Esophagus (tissue), 2 donors: ENCODE measurements around the gene KIF9. TPM values are rescaled to one million over a fixed set of nuclear protein-coding genes. Genes with fewer than 3 reads are reported as not detected.
"Not testable (repeated sequence)": the region's sequence is repeated elsewhere in the genome, so short reads cannot be mapped to it uniquely, and the experiment has no call there.

Experiments used
- H3K27ac ChIP-seq, 2 donors: one replicate each; pipeline ENCODE4 v1.5.1; 2013; ENCODE audit warnings: low read depth in 2 of 2, mild to moderate bottlenecking in 2 of 2, inconsistent platforms in 1 of 2, low read length in 1 of 2, moderate library complexity in 1 of 2
- H3K27me3 ChIP-seq, 2 donors: one replicate each; pipeline ENCODE4 v1.6.1; 2013; ENCODE audit warnings: low read length in 2 of 2, control low read depth in 1 of 2, mild to moderate bottlenecking in 1 of 2; ENCODE audit not compliant: insufficient read depth in 2 of 2, control insufficient read depth in 1 of 2
- H3K36me3 ChIP-seq, 2 donors: one replicate each; pipeline ENCODE4 v1.6.1; 2013; ENCODE audit warnings: low read length in 1 of 2; ENCODE audit not compliant: control insufficient read depth in 2 of 2, insufficient read depth in 2 of 2
- H3K4me1 ChIP-seq, 2 donors: one replicate each; pipeline ENCODE4 v1.6.1; 2013; ENCODE audit warnings: low read length in 1 of 2; ENCODE audit not compliant: control insufficient read depth in 2 of 2, insufficient read depth in 2 of 2
- H3K4me3 ChIP-seq, 2 donors: one replicate each; pipeline ENCODE4 v1.5.1; 2013; ENCODE audit warnings: low read length in 2 of 2, mild to moderate bottlenecking in 2 of 2, low read depth in 1 of 2, moderate library complexity in 1 of 2
- H3K9me3 ChIP-seq, 2 donors: one replicate each; pipeline ENCODE4 v1.6.1; 2013; ENCODE audit warnings: mild to moderate bottlenecking in 2 of 2, low read depth in 1 of 2, low read length in 1 of 2, moderate library complexity in 1 of 2; ENCODE audit not compliant: control insufficient read depth in 2 of 2, insufficient read depth in 1 of 2
- WGBS, 2 donors: extraction: QIAGEN DNeasy Blood & Tissue Kit; methylation state at CpG; one replicate each; pipeline ENCODE4 v1.1.7; 2013; 5-methylcytosine and 5-hydroxymethylcytosine counted together
- polyA plus RNA-seq, 2 donors: library from polyadenylated mRNA; stranded (reverse); fragments of 200-250 nt; gene quantifications; one replicate each; pipeline ENCODE4 v1.2.3, GENCODE V29; 2013
- donor health status: healthy with polysubstance abuse.
- donor health status: Bipolar disorder and iron deficiency.

Gene KIF9
- polyA plus RNA-seq, 2 donors, result 3.5 to 6.6 TPM

DNA sequence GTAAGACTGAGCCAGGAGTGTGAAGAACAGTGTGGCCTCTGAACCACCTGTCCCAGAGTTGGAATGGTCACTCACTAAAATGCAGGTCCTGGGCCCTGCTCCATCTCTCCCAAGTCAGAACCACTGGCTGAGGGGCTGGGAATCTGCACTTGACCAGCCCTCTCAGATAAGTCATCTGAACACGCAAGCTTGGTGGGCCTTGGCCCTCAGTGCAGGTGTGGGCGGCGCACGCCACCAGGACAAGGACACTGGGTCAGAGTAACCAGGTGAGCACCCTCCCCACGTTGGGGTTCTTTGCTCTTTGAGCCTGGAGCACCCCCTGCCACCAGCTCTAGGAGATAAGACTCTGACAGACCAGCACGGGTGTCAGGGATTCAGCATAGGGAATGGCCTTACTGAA lies 42.7 kb downstream of the KIF9 start:
- Histone ChIP-seq H3K4me3 (no peak overlapping the region), H3K27ac (no peak overlapping the region), H3K4me1 (no peaks in the 10 kb centered on the region), H3K27me3 (no peaks in the 10 kb centered on the region), H3K9me3 (no peaks in the 10 kb centered on the region), H3K36me3 (no peaks in the 10 kb centered on the region)
- 89 to 91% methylated on average over 6 of the region's 6 CpGs for WGBS, 2 donors

GRCh38 chr3:47238017-47238416 lies 44.6 kb downstream of the KIF9 start:
- H3K27ac ChIP-seq, result no peak overlapping the region
- 92 to 96% methylated on average over 3 of the region's 3 CpGs for WGBS, 2 donors
- no peak overlapping the region for H3K4me3 ChIP-seq

DNA sequence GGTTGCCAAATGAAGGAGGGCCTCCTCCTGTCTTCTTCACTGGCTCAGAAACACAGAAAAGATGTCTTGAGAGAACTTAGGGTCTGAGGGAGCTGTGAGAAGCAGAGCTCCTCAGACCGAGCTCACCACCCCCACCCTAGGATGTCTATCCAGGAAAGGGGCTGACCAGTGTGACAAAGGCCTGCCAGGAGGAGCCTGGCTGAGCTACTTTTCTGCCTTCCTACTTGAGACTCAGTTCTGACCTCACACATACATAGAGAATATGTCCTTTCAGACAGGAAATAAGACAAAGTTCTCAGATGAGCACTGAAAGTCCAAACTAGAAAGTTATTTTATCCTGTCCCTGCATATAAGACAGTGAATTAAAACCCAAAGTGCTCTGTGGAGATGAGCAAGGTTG lies 54.5 kb downstream of the KIF9 start:
- no peak overlapping the region for H3K27ac ChIP-seq
- H3K9me3 ChIP-seq, result no peaks in the 10 kb centered on the region
- H3K27me3 ChIP-seq, result no peaks in the 10 kb centered on the region
- H3K36me3 ChIP-seq, result no peaks in the 10 kb centered on the region
- H3K4me3 ChIP-seq, result no peak overlapping the region
- no peaks in the 10 kb centered on the region for H3K4me1 ChIP-seq
- WGBS, 2 donors, result 62 to 79% methylated on average over 1 of the region's 1 CpG

More at GRCh38 chr3:47238017-47238416, 44.6 kb downstream of the KIF9 start:
- no peaks in the 10 kb centered on the region for H3K4me1 ChIP-seq
- H3K36me3 ChIP-seq, result no peaks in the 10 kb centered on the region
- no peaks in the 10 kb centered on the region for H3K9me3 ChIP-seq
- H3K27me3 ChIP-seq, result no peaks in the 10 kb centered on the region

- H3K4me3 ChIP-seq, result no peak overlapping the region
- no peaks in the 10 kb centered on the region for H3K36me3 ChIP-seq
- no peaks in the 10 kb centered on the region for H3K9me3 ChIP-seq
- WGBS, 2 donors, result 74 to 79% methylated on average over 7 of the region's 7 CpGs
- H3K27me3 ChIP-seq, result no peaks in the 10 kb centered on the region
- H3K27ac ChIP-seq, result no peak overlapping the region
- H3K4me1 ChIP-seq, result no peaks in the 10 kb centered on the region
Measured at GRCh38 chr3:47227678-47228077, 54.9 kb downstream of the KIF9 start.

- no peak overlapping the region for H3K27ac ChIP-seq
- H3K9me3 ChIP-seq, result no peaks in the 10 kb centered on the region
- no peaks in the 10 kb centered on the region for H3K4me1 ChIP-seq
- WGBS, 2 donors, result 80 to 86% methylated on average over 5 of the region's 5 CpGs
- no peak overlapping the region for H3K4me3 ChIP-seq
- H3K36me3 ChIP-seq, result no peaks in the 10 kb centered on the region
- H3K27me3 ChIP-seq, result no peaks in the 10 kb centered on the region
Measured at GRCh38 chr3:47225310-47225906, 57.2 kb downstream of the KIF9 start.

- H3K36me3 ChIP-seq, result no peaks in the 10 kb centered on the region
- WGBS, 2 donors, result 69 to 74% methylated on average over 3 of the region's 3 CpGs
- H3K9me3 ChIP-seq, result no peaks in the 10 kb centered on the region
- no peaks in the 10 kb centered on the region for H3K4me1 ChIP-seq
- no peaks in the 10 kb centered on the region for H3K27me3 ChIP-seq
- no peak overlapping the region for H3K4me3 ChIP-seq
- H3K27ac ChIP-seq, result no peak overlapping the region
Measured at GRCh38 chr3:47223755-47224154, 58.8 kb downstream of the KIF9 start.

DNA sequence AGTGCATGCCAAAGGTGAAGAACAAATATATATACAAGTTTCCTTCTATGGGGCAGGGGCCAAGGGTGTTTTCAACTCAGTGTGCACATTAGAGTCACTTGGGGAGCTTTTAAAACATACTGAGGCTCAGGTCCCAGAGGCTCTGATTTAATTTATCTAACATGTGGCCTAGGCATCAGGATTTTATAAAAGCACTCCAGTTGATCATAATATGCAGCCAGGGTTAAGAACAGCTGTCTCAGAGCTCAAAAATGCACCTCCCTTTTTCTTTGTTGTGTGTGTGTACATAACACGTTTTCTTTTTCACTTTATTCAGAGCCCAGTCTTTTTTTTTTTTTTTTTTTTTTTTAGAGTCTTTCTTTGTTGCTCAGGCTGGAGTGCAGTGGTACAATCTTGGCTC lies 60.8 kb downstream of the KIF9 start:
- Histone ChIP-seq H3K36me3 (no peaks in the 10 kb centered on the region), H3K9me3 (no peaks in the 10 kb centered on the region), H3K4me1 (no peaks in the 10 kb centered on the region), H3K27me3 (no peaks in the 10 kb centered on the region), H3K4me3 (no peak overlapping the region), H3K27ac (no peak overlapping the region)
- WGBS, 2 donors, result 8 to 18% methylated on average over 1 of the region's 1 CpG

DNA sequence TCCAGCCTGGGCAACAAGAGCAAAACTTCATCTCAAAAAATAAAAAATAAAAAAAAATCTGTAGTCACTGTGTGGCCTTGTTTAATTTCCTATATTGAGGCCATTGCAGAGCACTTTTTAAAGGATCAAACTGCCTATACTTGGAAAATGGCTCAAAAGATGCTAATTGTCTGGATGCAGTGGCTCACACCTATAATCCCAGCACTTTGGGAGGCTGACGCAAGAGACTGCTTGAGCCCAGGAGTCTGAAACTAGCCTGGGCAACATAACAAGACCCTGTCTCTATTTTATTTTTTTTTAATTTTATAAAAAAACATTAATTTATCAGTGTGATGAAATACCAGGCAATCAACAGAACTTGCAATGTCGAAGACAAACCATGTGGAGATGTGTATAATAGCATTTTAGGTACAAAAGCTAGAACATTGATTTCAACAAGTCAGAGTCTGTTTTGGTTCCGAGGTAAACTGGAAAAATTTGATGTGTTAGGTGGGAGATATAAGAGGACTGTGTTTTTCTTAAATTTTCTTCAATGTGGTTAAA lies 71.7 kb downstream of the KIF9 start:
- Histone ChIP-seq H3K36me3 (no peaks in the 10 kb centered on the region), H3K9me3 (no peaks in the 10 kb centered on the region), H3K27me3 (no peaks in the 10 kb centered on the region), H3K4me3 (no peak overlapping the region), H3K27ac (no peak overlapping the region), H3K4me1 (no peaks in the 10 kb centered on the region)
- 93 to 94% methylated on average over 3 of the region's 3 CpGs for WGBS, 2 donors

GRCh38 chr3:47206022-47206421 lies 76.6 kb downstream of the KIF9 start:
- H3K4me1 ChIP-seq, H3K27ac ChIP-seq, H3K9me3 ChIP-seq, H3K4me3 ChIP-seq, H3K27me3 ChIP-seq, H3K36me3 ChIP-seq: not testable (repeated sequence)
- 90 to 94% methylated on average over 5 of the region's 5 CpGs for WGBS, 2 donors

GRCh38 chr3:47204875-47205274 lies 77.7 kb downstream of the KIF9 start:
- Histone ChIP-seq H3K27ac (no peak overlapping the region), H3K4me3 (no peak overlapping the region), H3K27me3 (no peaks in the 10 kb centered on the region), H3K4me1 (no peaks in the 10 kb centered on the region), H3K36me3 (no peaks in the 10 kb centered on the region), H3K9me3 (no peaks in the 10 kb centered on the region)
